Ascending aorta (tissue), 2 donors: ENCODE data around the gene SYT9. TPM values are rescaled to one million over a fixed set of nuclear protein-coding genes. Genes with fewer than 3 reads are reported as not detected.

Experiments used
- DNase-seq, 2 donors: peaks; one replicate each; pipeline ENCODE4 v3.0.0-alpha.2; 2019; ENCODE audit warnings: low spot score in 2 of 2
- H3K27ac ChIP-seq, 2 donors: fragments of 200-600 bp; sonication (generic); one replicate each; pipeline ENCODE4 v1.5.1; 2016 to 2017; ENCODE audit warnings: mild to moderate bottlenecking in 1 of 2
- H3K27me3 ChIP-seq: fragments of 200-600 bp; sonication (generic); one replicate; pipeline ENCODE4 v1.5.1; 2017
- H3K36me3 ChIP-seq, 2 donors: fragments of 200-600 bp; sonication (generic); one replicate each; pipeline ENCODE4 v1.5.1; 2016
- H3K4me1 ChIP-seq, 2 donors: fragments of 200-600 bp; sonication (generic); one replicate each; pipeline ENCODE4 v1.5.1; 2016 to 2017; ENCODE audit warnings: mild to moderate bottlenecking in 1 of 2
- H3K4me3 ChIP-seq, 2 donors: fragments of 200-600 bp; sonication (generic); one replicate each; pipeline ENCODE4 v1.5.1; 2016 to 2017; ENCODE audit warnings: mild to moderate bottlenecking in 1 of 2
- H3K9me3 ChIP-seq, 2 donors: fragments of 200-600 bp; sonication (generic); one replicate each; pipeline ENCODE4 v1.5.1; 2016
- CTCF ChIP-seq, 3 experiments: fragments of 200-600 bp in 2 of 3; fragments of 450-650 bp in 1 of 3; sonication (generic) in 2 of 3; IDR thresholded peaks; one replicate each; pipeline ENCODE4 v1.5.1; 2016 to 2019; ENCODE audit warnings: antibody characterized with exemption in 3 of 3, mild to moderate bottlenecking in 1 of 3, moderate library complexity in 1 of 3
- intact Hi-C: fragments of 100-400 bp; cut with DNase I; formaldehyde crosslinking; loops from one replicate; pipeline ENCODE4 v1.15.1; 2023
- total RNA-seq: library from RNA; depleted of rRNA; stranded (reverse); fragments of >200 nt; gene quantifications from one replicate; pipeline ENCODE4 v1.1.0, GENCODE V29; 2016

The SYT9 gene
- total RNA-seq, 1 donor from 2014 or later, result 3.1 TPM

DNA sequence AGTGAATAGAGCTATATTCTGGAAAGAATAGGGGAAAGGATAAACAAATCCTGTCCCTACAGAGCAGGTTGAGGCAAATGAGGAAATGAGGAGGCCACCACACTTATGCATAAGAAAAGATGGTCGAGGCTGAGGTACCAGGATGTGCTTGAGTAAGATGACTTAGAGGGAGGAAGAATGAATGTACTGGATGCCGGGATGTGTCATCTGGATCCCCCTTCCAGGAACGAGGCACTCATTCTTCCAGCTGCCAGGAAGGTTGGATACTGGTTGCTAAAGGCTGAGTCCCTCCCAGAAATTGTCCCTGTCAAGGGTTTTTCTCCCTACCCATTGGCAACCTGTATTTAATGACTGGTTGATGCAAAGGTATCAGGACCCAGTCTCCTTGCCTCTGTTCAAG is 31.1 kb upstream of the SYT9 start:
- no peaks in the 10 kb centered on the region for H3K9me3 ChIP-seq
- H3K27me3 ChIP-seq, result no peaks in the 10 kb centered on the region
- DNase-seq, result no peak
- no peak overlapping the region for H3K27ac ChIP-seq
- H3K4me1 ChIP-seq, result no peaks in the 10 kb centered on the region
- no peak overlapping the region for H3K4me3 ChIP-seq
- TF ChIP-seq CTCF (IDR thresholded peaks at IDR 0.05), result no peak
- H3K36me3 ChIP-seq, result no peaks in the 10 kb centered on the region
- intact Hi-C loops, result no loop called here

DNA sequence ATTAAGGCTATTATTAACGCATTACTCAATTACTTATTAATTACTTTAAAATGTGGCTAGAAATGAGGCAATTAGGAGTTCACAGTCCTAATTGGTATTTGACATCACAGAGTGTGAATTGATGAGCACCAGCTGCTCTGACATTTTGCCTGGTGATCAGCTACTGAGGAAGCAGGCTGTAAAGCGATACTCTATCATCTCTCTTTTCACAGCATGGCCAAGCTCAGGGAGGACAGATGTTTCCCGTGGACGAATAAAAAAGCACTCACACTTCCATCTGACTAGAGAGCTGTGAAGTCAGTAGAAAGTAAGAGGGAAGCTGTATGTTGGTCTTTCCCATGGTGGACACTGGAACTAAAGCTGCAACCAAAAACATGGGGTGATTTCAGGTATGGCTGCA is 29.1 kb upstream of the SYT9 start:
- Histone ChIP-seq H3K4me3 (no peak overlapping the region), H3K4me1 (no peaks in the 10 kb centered on the region), H3K27ac (no peak overlapping the region), H3K36me3 (no peaks in the 10 kb centered on the region), H3K27me3 (no peaks in the 10 kb centered on the region), H3K9me3 (no peaks in the 10 kb centered on the region)
- no peak for DNase-seq
- intact Hi-C loops, result no loop called here
- no peak for TF ChIP-seq CTCF (IDR thresholded peaks at IDR 0.05)

- Histone ChIP-seq H3K27me3 (no peaks in the 10 kb centered on the region), H3K36me3 (no peaks in the 10 kb centered on the region), H3K4me1 (no peaks in the 10 kb centered on the region), H3K4me3 (no peak overlapping the region), H3K9me3 (no peaks in the 10 kb centered on the region), H3K27ac (no peak overlapping the region)
- no peak for DNase-seq
- TF ChIP-seq CTCF (IDR thresholded peaks at IDR 0.05), result no peak
- intact Hi-C loops, result no loop called here
Observed at GRCh38 chr11:7239877-7240276, 11.8 kb upstream of the SYT9 start.

DNA sequence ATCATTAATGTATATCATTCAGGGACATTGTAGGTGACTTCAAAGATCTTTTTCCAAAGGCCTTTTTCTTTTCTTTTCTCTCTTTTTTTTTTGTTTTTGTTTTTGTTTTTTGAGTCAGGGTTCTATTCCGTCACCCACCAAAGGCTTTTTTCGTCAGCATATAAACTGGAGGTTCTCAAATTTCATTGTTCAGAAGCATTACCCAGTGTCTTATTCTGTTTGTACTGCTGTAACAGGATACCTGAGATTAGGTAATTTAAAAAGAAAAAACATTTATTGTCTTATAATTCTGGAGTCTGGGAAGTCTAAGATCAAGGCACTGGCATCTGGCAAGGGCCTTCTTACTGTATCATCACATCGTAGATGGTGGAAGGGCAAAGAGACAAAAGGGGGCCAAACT is 6.4 kb upstream of the SYT9 start:
- intact Hi-C loops, result no loop called here

DNA sequence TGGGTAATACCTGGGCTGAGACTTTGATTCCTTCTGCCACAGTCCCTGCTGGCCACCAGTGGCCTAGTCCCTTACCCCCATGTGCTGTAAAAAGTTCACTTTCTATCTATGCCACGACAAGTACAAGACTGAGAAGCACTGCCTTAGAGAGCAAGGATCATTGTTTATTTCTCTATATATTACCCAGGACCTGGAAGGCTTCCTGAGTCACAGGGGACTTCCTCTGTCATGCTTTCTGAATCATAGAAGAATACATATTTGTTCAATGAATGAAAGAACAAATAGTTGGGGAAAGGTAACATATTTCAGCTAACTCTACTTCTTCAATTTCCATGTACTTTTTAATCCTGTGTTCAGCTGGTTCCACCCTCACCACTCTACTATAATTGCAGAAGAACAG is 5.5 kb upstream of the SYT9 start:
- intact Hi-C loops, result no loop called here
- Histone ChIP-seq H3K27ac (no peak overlapping the region), H3K36me3 (no peaks in the 10 kb centered on the region), H3K4me1 (no peaks in the 10 kb centered on the region), H3K4me3 (no peak overlapping the region), H3K27me3 (no peaks in the 10 kb centered on the region), H3K9me3 (no peaks in the 10 kb centered on the region)
- TF ChIP-seq CTCF (IDR thresholded peaks at IDR 0.05), result no peak
- no peak for DNase-seq

More for the DNA sequence above, 6.4 kb upstream of the SYT9 start:
- DNase-seq, result no peak
- no peaks in the 10 kb centered on the region for H3K27me3 ChIP-seq
- H3K27ac ChIP-seq, result no peak overlapping the region
- H3K36me3 ChIP-seq, result no peaks in the 10 kb centered on the region
- no peak for TF ChIP-seq CTCF (IDR thresholded peaks at IDR 0.05)
- H3K4me1 ChIP-seq, result no peaks in the 10 kb centered on the region
- no peaks in the 10 kb centered on the region for H3K9me3 ChIP-seq
- H3K4me3 ChIP-seq, result no peak overlapping the region

GRCh38 chr11:7250166-7250565 is 1.5 kb upstream of the SYT9 start:
- H3K27ac ChIP-seq, result no peak overlapping the region
- H3K36me3 ChIP-seq, result no peaks in the 10 kb centered on the region
- intact Hi-C loops, result no loop called here
- no peak overlapping the region for H3K4me3 ChIP-seq
- H3K27me3 ChIP-seq, result no peaks in the 10 kb centered on the region
- no peak for DNase-seq
- H3K4me1 ChIP-seq, result peaks cover 7 to 10% of the 10 kb centered on the region in 2 donors
- no peak for TF ChIP-seq CTCF (IDR thresholded peaks at IDR 0.05)
- H3K9me3 ChIP-seq, result no peaks in the 10 kb centered on the region
